Measurements from ENCODE around the gene SH3BP2.

The SH3BP2 gene

GRCh38 chr4:2868877-2869487 is 76.1 kb downstream of the SH3BP2 start:
- DNase-seq: no peak
- no peaks in the 10 kb centered on the region for H3K9me3 ChIP-seq (ENCODE audit: severe bottlenecking)
- no peak for TF ChIP-seq CTCF (IDR thresholded peaks at IDR 0.05; ENCODE audit: low read depth, low read length)
- H3K4me3 ChIP-seq (ENCODE audit: low read depth, low read length): peak overlapping the region; percentile 44
- peak overlapping the region; percentile 95 for H3K27ac ChIP-seq
- H3K27me3 ChIP-seq (ENCODE audit: insufficient read depth, low read depth, severe bottlenecking): no peaks in the 10 kb centered on the region
- H3K36me3 ChIP-seq: peaks cover 8% of the 10 kb centered on the region; the same call in 1 of the 2 replicates

- Histone ChIP-seq H3K4me3 (ENCODE audit: low read depth, low read length) (peak overlapping the region; percentile 44), H3K27me3 (ENCODE audit: insufficient read depth, low read depth, severe bottlenecking) (no peaks in the 10 kb centered on the region), H3K9me3 (ENCODE audit: severe bottlenecking) (no peaks in the 10 kb centered on the region), H3K36me3 (peaks cover 8% of the 10 kb centered on the region; the same call in 1 of the 2 replicates), H3K27ac (peak overlapping the region; percentile 95)
- TF ChIP-seq CTCF (IDR thresholded peaks at IDR 0.05; ENCODE audit: low read depth, low read length): no peak
- DNase-seq: peak; percentile 74
These were observed 76.8 kb downstream of the SH3BP2 start for GRCh38 chr4:2869659-2870058.

GRCh38 chr4:2870082-2870481 is 77.2 kb downstream of the SH3BP2 start:
- H3K4me3 ChIP-seq (ENCODE audit: low read depth, low read length): peak overlapping the region; percentile 44
- no peak for DNase-seq
- H3K27me3 ChIP-seq (ENCODE audit: insufficient read depth, low read depth, severe bottlenecking): no peaks in the 10 kb centered on the region
- TF ChIP-seq CTCF (IDR thresholded peaks at IDR 0.05; ENCODE audit: low read depth, low read length): no peak
- peaks cover 8% of the 10 kb centered on the region; the same call in 1 of the 2 replicates for H3K36me3 ChIP-seq
- peak overlapping the region; percentile 95 for H3K27ac ChIP-seq
- H3K9me3 ChIP-seq (ENCODE audit: severe bottlenecking): no peaks in the 10 kb centered on the region

GRCh38 chr4:2871466-2871865 is 78.6 kb downstream of the SH3BP2 start:
- no peak for TF ChIP-seq CTCF (IDR thresholded peaks at IDR 0.05; ENCODE audit: low read depth, low read length)
- Histone ChIP-seq H3K36me3 (peaks cover 17% of the 10 kb centered on the region), H3K27me3 (ENCODE audit: insufficient read depth, low read depth, severe bottlenecking) (no peaks in the 10 kb centered on the region), H3K27ac (peak overlapping the region; percentile 95), H3K4me3 (ENCODE audit: low read depth, low read length) (no peak overlapping the region), H3K9me3 (ENCODE audit: severe bottlenecking) (no peaks in the 10 kb centered on the region)
- DNase-seq: no peak

- DNase-seq: peak; percentile 67
- no peak overlapping the region for H3K4me3 ChIP-seq (ENCODE audit: low read depth, low read length)
- peak overlapping the region; percentile 95 for H3K27ac ChIP-seq
- no peak for TF ChIP-seq CTCF (IDR thresholded peaks at IDR 0.05; ENCODE audit: low read depth, low read length)
- H3K36me3 ChIP-seq: peaks cover 21% of the 10 kb centered on the region
- no peaks in the 10 kb centered on the region for H3K9me3 ChIP-seq (ENCODE audit: severe bottlenecking)
- no peaks in the 10 kb centered on the region for H3K27me3 ChIP-seq (ENCODE audit: insufficient read depth, low read depth, severe bottlenecking)
These were observed 79.0 kb downstream of the SH3BP2 start for GRCh38 chr4:2871911-2872310.

- Histone ChIP-seq H3K36me3 (peaks cover 34% of the 10 kb centered on the region), H3K27me3 (ENCODE audit: insufficient read depth, low read depth, severe bottlenecking) (no peaks in the 10 kb centered on the region), H3K27ac (peak overlapping the region; percentile 95), H3K9me3 (ENCODE audit: severe bottlenecking) (no peaks in the 10 kb centered on the region), H3K4me3 (ENCODE audit: low read depth, low read length) (no peak overlapping the region)
- TF ChIP-seq CTCF (IDR thresholded peaks at IDR 0.05; ENCODE audit: low read depth, low read length): no peak
- DNase-seq: no peak
These were observed 80.4 kb downstream of the SH3BP2 start for GRCh38 chr4:2873329-2873728.

All from WERI-Rb-1 (cell line).